Fibroblast of the conjunctiva (primary cell): ENCODE data around the gene DSTYK.
"Not testable (repeated sequence)": the region's sequence is repeated elsewhere in the genome, so short reads cannot be mapped to it uniquely, and the experiment has no call there.

ENCODE experiments used
- DNase-seq: peaks from one replicate; pipeline ENCODE4 v3.0.0-alpha.2; 2010; ENCODE audit warnings: low read depth

DSTYK gene

GRCh38 chr1:205240118-205240517, 28.6 kb upstream of the DSTYK start:
- DNase-seq: no peak

- no peak for DNase-seq
Observed at GRCh38 chr1:205239078-205239477, 27.6 kb upstream of the DSTYK start.

GRCh38 chr1:205237526-205238484, 26.3 kb upstream of the DSTYK start:
- no peak for DNase-seq

- DNase-seq: no peak
Observed at GRCh38 chr1:205236951-205237475, 25.5 kb upstream of the DSTYK start.

- no peak for DNase-seq
Observed at GRCh38 chr1:205236526-205236925, 25.0 kb upstream of the DSTYK start.

- no peak for DNase-seq
Observed at GRCh38 chr1:205235951-205236350, 24.4 kb upstream of the DSTYK start.

GRCh38 chr1:205233986-205234385, 22.5 kb upstream of the DSTYK start:
- not testable (repeated sequence) for DNase-seq

- DNase-seq: no peak
Observed at GRCh38 chr1:205232945-205233397, 21.5 kb upstream of the DSTYK start.

GRCh38 chr1:205232127-205232820, 20.8 kb upstream of the DSTYK start:
- DNase-seq: no peak

GRCh38 chr1:205230982-205231381, 19.5 kb upstream of the DSTYK start:
- no peak for DNase-seq

- no peak for DNase-seq
Observed at GRCh38 chr1:205229916-205230700, 18.6 kb upstream of the DSTYK start.

GRCh38 chr1:205229399-205229871, 17.9 kb upstream of the DSTYK start:
- DNase-seq: no peak

GRCh38 chr1:205228093-205228521, 16.6 kb upstream of the DSTYK start:
- DNase-seq: no peak

- peak; percentile 68 for DNase-seq
Observed at GRCh38 chr1:205227584-205228013, 16.1 kb upstream of the DSTYK start, which contains the start of gene TMCC2. Gene TMCC2 (plus strand): TSS chr1:205227946. CDS start chr1:205228565, 619 bp downstream.

GRCh38 chr1:205226868-205227583, 15.5 kb upstream of the DSTYK start:
- no peak for DNase-seq

- no peak for DNase-seq
Observed at GRCh38 chr1:205225901-205226765, 14.6 kb upstream of the DSTYK start.

GRCh38 chr1:205224736-205225135, 13.2 kb upstream of the DSTYK start:
- no peak for DNase-seq

- no peak for DNase-seq
Observed at GRCh38 chr1:205220421-205220820, 8.9 kb upstream of the DSTYK start.

GRCh38 chr1:205217418-205217817, 5.9 kb upstream of the DSTYK start:
- no peak for DNase-seq

- DNase-seq: no peak
Observed at GRCh38 chr1:205216588-205216987, 5.1 kb upstream of the DSTYK start.
